ENCODE results near the gene GALE.
"Not testable (repeated sequence)": the region's sequence is repeated elsewhere in the genome, so short reads cannot be mapped to it uniquely, and the experiment has no call there.

Gene GALE

DNA sequence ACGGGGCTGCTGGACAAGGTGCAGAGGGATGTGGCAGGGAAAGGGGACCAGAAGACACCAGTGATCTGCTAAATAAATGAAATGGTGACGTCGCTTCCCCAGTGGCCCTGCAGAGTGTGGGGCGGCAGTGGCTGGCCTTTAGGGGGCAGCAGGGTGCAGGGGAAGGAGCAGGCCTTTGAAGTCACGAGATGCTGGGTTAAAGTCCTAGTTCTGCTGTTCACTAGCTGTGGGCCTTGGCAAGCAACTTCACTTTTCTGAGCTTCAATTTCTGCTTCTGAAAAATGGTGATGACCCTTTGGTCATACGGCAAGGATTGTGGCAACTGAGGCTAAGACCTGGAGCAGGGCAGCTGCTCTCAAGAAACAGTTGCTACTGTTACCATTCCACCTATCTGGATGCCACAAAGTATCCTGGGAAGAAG, 9.2 kb upstream of the GALE start:
- peak; percentile 66 for DNase-seq (ENCODE audit: low spot score)

DNA sequence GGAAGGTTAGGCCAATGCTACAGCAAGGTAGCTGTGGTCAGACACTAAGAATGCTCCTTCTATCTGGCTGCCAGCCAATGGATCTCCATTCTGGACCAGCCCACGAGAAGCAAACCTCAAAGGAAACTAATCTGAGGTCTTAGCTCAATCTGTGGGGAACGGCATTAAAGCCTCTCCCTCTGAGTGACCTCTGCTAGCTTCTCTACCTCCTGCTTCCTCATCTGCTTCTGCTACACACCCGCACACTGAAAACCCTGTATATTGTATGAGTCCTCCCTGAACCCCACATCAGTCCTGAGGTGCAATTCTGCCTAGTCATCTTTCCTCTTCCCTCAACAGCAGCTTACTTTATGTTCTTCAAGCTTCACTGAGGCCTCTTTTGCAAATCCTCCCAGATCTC, 6.9 kb upstream of the GALE start:
- DNase-seq (ENCODE audit: low spot score) = no peak

DNA sequence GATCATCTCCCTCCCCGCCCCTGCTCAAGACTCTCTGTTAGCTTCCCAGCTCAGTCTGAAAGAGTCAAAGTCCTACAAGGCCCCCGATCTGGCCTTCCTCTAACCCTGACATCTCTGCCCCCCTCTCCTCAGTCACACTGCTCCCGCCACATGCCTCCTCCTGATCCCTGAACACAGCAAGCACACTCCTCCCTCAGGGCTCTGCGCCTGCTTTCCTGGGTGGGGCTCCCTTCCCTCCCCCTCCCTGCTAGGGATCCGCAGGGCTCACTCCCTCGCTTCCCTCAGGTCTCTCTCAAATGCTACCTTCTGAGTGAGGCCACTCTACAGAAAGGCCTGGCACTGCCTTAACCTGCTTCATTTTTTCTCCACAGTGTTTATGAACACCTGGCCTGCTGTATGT, 5.7 kb upstream of the GALE start:
- no peak for DNase-seq (ENCODE audit: low spot score)

DNA sequence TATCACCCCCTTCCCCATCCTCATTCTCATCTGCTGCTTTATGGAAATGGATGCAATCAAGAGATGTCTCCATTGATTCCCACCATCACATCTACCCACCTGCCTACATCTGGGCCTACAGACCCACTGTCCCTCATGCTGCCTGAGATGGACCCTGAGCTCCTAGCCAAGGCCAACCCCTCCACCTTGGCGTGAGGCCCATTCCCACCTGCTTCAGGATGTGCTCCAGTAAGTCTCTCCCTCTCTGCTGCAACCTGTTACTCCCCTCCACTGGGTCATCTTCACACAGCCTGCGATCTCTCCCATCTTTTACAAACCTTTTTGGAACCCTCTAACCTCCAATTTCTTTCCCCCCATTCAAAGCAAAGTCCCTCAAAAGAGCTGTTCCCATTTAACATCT, 4.5 kb upstream of the GALE start:
- no peak for DNase-seq (ENCODE audit: low spot score)

DNA sequence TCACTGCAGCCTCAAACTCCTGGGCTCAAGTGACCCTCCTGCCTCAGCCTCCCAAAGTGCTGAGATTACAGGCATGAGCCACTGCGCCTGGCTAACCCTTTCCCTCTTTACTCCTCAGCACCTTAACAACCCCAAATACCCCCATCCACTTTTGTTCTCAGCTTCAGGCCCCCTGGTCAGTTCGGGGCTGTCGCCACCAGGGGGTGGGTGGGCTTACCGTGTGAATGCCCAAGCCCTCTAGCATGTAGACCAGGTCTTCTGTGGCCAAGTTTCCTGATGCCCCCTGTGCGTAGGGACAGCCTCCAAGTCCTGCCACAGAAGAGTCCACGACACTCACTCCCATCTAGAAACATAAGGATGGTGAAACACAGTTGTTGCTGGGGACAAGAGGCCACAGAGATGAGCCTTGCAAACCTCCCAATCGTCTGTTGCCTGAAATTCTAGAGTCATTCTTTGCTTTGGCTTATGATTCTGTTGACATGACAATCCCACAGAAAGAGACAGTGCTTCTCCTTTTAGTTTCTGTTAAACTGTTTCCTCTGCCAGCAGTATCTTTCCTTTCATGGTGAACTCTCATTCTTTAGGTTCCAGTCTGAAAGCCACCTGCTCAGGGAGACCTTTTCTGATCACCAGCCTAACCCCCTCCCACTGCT, 3.8 kb upstream of the GALE start:
- no peak for DNase-seq (ENCODE audit: low spot score)

DNA sequence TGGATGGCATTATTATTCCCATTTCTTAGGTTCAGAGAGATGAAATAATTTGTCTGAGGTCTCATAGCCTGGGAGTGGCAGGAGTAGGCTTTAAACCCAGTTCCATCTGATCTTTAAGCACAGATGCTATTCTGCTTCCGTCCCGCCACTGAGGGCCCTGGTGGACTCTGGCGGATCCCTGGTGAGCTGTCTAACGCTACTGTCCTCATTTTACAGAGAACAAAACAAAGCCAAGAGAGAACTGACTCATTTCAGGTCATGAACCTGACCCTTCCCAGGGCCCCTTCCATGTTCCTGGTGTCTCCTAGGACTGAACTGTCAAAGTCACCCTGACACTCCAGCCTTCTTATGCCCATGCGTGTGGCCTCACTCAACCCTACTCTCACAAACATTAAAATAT, 3.1 kb upstream of the GALE start:
- no peak for DNase-seq (ENCODE audit: low spot score)

DNA sequence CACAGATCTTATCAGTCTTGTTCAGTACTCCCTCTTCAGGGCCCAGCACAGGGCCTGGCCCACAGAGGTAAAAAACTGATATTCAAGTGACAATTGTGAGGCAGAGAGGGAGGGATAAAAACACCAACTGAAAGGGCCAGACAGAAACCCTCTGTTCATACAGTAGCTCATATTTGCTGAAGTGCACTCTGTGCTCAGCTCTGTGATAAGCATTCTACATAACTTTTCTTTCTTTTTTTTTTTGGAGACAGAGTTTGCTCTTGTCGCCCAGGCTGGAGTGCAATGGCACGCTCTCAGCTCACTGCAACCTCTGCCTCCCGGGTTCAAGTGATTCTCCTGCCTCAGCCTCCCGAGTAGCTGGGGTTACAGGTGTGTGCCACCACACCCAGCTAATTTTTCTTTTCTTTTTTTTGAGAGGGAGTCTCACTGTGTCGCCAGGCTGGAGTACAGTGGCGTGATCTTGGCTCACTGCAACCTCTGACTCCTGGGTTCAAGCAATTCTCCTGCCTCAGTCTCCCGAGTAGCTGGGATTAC, 2.3 kb upstream of the GALE start:
- not testable (repeated sequence) for DNase-seq (ENCODE audit: low spot score)

DNA sequence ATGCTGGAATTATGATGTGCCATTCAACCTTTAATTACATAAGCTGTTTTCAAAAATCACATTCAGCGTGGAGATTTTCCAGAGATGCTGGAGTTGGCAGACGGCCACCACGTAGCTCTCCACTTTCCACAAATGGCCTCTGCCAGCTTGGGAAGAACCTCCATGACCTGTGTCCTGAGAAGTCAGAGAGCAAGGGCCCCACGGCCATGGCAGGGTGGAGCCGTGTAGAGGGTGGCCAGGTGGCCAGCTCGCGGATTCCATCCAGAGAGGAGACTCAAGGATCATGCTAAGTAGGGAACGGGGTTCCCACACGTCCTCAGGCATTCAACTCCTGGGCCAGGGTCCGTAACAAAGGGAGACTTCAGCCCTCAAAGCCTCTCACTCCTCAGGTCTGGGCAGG, 1.3 kb upstream of the GALE start:
- DNase-seq (ENCODE audit: low spot score) = no peak

DNA sequence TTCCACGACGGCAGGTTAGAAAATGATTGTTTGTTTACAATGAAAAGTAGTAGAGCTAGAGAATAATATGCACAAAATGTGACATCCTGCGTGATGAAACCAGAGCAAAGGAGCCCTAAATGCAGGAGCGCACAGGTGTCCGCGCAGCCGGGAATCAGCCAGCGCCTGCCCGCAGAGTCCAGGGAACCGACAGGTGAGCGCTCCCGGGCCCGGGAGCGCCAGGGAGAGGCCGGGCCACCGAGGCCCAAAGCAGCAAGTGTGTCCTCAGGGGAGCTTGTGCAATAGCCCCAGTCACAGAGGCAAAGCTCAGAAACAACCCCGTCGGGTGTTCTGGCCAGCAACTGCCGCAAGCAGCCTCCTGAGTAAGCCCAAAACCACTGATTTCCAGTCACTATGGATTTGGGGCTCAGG, 789 bp upstream of the GALE start:
- no peak for DNase-seq (ENCODE audit: low spot score)

DNA sequence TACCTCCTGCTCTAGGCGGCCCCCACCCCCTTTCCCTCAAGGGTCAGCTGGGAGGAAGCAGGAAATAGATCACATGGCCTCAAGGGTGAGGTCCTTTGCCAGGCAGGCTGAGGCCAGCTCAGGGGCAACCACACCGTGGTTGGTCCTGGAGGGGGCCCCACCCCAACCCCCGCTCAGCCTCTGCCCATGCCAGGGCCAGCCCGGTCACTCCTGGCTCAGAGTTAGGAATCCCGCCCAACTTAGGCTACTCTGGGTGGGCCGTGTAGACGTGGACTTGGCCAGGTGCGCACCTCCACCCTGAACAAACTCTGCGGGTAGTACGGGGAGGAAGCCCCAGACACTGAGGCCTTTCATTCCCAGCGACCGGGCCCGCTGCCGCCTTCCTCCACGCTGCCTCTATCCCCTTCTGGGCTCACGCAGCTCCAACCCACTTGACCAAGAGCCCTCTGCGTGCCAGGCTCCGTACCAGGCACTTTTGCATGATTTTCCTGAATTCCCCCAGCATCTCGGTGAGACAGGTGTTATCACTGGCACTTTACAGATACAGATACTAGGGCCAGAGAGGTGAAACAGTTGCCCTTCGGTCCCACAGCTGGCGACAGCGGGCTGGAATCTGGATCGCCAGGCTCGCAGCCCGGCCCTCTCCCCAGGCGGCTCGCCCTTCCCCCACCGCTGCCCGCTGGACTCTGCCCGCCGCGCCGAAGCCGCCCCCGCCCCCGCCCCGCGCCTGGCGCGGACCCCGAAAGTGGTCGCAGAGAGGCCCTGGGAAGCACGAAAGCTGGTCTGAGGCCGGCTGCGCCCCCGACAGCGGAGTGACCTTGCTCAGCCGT, 769 bp downstream of the GALE start:
- DNase-seq (ENCODE audit: low spot score) = no peak

DNA sequence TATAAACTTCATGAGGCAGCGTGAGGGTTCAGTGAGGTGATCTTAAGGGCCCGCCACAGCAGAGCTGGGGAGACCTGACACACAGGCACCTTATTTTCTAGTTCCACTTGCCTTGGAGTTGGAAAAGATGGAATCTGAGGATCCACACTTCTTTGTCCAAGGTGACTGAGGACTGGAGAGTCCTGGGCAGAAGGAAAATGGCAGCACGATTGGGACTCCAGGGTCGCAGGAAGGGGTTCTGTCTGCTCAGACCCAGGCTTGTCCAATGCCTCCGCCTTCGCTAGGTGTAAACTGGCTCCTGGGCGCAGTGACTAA, 1.3 kb downstream of the GALE start:
- no peak for DNase-seq (ENCODE audit: low spot score)

DNA sequence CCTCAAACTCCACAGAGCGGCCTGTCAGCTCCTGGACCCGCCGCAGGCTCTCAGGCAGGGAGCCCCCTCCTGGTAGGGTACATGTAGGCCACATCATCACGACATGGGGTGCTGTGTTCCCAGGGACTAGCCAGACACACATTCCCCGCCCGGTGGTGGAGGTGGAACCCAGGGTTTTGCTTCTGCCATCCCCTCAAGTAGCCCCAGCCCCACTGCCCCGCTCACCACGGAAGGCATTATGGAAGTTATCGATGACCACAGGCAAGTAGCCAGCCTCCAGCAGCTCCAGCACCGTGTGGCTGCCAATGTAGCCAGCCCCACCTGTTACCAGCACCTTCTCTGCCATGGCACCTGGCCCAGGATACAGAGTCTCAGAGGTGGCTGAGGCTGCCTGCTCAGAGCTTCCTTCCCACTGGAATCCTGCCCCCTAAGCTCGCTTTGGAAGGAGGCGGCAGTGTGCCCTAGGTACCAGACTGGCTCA, 1.9 kb downstream of the GALE start:
- no peak for DNase-seq (ENCODE audit: low spot score)

DNA sequence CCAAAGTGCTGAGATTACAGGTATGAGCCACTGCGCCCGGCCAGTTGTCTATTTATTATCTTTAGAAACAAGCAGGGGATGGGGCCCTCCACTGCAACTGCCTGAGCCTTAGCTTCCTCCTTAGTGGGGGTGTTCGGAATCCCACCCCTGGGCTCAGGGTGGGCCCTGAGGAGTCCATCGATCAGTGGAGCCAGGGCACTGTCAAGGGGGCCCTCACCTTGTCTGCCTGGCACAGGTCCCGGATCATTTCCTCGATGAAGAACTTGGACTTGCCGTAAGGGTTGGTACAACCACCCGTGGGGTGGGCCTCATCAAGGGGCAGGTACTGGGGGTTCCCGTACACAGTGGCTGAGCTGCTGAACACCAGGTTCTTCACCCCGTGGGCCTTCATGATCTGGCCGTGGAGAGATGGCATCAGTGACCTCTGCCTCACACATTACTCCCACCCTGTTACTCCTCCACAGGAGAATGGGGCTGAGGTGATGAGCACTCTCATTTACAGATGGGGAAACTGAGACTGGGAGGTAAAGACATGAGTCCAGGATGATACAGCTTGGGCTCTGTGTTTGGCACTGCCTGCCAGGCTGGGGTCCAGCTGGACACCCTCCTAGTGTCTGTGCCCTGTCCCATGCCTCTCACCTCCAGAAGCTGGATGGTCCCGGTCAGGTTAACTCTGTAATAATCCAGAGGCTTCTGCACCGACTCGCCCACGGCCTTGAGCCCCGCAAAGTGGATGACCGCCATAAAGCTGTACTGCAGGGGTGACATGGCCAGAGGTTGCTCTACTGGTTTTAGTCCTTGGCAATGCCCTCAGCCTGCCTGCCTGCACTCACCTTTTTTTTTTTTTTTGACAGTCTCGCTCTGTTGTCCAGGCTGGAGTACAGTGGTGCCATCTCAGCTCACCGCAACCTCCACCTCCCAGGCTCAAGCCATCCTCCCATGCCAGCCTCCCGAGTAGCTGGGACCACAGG, 2.8 kb downstream of the GALE start:
- DNase-seq (ENCODE audit: low spot score) = no peak

DNA sequence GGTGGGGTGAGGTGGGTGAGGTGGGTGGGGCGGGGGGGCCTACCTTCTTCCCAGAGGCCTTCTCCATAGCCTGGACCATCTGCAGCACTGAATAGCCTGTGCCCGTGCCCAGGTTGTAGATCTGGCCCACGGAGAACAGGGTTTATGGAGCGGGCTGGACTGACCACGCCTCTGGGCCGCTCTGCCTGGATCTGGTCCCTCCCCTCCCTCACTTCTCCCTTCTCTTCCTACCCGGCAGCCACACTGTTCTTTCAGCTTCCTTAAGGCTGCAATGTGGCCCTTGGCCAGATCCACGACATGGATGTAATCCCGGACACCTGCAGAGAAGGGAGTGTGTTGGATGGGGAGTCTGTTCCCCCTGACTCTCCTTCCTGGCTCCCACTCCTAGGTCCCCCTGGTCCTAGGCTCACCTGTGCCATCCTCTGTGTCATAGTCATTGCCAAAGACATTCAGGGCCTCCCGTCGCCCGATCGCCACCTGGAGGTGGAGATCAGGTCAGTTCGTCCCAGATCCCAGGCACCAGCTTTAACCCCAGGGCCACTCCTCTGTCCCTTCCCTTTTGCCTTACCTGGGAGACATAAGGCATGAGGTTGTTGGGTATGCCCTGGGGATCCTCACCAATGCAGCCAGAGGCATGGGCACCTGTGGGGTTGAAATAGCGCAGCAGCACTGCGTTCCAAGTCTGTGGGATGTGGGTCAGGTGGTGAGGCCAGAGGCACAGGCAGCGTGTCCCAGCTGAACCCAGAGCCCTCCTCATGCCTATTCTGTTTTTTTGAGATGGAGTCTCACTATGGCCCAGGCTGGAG, 3.9 kb downstream of the GALE start:
- no peak for DNase-seq (ENCODE audit: low spot score)

DNA sequence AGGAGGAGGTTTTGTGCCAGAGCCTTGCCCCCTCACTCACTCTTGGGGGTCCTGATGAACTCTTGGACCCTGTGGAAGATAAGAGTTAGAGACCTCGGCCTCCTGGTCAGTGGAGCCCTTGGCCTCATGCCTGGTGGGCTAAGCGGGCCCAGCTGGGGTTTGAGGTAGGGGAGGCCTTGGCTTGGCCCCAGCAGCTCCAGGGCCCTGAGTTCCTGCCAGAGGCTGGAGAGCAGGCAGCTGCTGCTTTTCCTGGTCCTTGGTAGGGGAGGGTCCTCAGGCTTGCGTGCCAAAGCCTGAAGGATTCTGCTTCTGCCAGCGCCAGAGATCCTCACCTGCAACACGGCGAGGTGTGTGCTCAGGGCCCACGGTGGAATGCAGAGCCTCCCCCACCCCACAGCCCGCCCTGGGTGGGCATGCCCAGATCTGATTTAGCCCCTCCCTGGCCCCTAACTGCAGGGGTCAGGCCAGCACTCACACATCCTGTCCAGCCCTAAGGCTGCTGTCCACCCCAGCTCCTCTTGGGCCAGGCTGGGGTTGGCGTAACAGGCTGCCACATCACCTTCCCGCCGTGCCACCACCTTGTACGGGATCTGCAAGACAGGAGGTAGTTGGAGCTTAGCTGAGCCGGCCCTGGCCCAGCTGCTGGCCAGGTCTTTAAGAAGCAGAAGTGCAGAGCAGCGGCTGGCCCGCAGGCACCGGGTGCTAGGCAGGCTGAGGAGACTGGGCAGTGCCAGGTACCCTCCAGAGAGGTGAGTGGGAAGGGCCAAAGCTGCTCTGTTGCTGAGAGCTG, 4.7 kb downstream of the GALE start:
- no peak for DNase-seq (ENCODE audit: low spot score)

DNA sequence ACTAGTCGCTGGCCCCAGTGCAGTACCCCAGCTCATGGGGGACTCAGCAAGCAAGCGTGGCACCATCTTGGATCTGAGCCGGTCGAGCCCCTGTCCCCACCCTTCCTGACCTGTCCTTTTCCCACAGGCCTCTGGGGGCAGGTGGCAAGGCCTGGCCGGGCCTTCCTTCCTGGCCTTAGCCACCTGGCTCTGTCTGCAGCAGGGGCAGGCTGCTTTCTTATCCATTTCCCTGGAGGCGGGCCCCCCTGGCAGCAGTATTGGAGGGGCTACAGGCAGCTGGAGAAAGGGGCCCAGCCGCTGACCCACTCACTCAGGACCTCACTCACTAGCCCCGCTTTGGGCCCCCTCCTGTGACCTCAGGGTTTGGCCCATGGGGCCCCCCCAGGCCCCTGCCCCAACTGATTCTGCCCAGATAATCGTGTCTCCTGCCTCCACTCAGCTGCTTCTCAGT, 5.8 kb downstream of the GALE start:
- not testable (repeated sequence) for DNase-seq (ENCODE audit: low spot score)

DNA sequence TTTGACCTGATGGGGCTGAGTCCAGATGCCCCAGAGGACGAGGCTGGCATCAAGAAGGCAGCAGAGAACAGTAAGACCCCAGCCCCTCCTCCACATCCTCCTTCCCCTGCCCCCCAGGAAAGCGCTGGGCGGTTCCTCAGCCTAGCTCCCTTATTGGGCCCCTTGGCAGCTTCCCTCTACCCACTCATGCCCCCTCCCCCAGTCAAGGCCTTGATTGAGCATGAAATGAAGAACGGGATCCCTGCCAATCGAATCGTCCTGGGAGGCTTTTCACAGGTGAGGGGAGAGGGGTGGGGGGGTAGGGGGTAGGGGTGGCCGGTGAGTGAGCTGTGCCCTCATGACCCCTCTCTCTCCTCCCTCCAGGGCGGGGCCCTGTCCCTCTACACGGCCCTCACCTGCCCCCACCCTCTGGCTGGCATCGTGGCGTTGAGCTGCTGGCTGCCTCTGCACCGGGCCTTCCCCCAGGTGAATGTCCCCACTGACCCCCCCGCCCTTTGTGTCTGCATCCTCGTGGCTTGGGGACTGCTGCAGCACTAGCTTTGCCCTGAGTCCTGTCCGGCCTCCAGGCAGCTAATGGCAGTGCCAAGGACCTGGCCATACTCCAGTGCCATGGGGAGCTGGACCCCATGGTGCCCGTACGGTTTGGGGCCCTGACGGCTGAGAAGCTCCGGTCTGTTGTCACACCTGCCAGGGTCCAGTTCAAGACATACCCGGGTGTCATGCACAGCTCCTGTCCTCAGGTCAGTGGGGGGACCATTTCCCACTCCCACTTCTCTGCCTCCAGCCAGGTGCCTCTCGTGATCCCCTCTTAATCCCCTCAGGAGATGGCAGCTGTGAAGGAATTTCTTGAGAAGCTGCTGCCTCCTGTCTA, 6.5 kb downstream of the GALE start:
- DNase-seq (ENCODE audit: low spot score) = no peak

DNA sequence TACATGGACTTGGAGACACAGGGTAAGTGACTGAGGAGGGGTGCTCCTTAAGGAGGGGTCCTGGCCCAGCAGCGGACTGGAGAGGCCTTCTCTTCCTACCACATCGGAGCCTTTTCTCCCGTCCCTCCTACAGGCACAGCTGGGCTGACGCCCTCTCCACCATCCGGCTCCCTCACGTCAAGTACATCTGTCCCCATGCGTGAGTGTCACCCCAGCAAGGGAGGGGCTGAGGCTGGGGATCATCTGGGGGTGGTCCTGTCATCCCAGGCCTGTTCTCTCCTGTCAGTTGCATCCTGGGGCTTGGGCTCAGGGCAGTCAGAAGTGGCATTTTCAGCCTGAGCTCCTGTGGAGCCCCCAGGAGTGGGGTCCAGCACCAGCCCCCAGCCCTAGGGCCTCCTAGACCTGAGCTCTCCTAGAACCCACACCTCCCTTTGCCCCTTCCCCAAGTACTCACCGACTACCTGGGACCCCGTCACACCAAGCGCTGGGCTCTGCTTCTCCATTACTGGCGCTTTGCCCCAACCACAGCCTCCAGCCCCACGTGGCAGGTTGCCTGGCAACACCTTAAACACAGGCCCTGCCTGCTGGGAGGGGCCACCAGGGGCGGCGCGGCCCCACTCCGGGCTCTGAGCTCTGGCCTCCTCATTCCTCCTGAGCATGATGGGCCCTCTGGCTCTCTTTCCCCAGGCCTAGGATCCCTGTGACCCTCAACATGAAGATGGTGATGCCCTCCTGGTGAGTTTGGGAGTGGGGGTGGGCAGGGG, 7.4 kb downstream of the GALE start:
- no peak for DNase-seq (ENCODE audit: low spot score)
